Measurements from ENCODE around the gene POLR2A. TPM values are rescaled to one million over a fixed set of nuclear protein-coding genes. Genes with fewer than 3 reads are reported as not detected.
A peak's percentile ranks its signal among the peaks of the same experiment; 100 is the strongest.

The POLR2A gene
- total and polyA plus RNA-seq, 2 donors (not counting 3 experiments of a cell fraction or from before 2014, with no cell fraction given): 45.9 to 145 TPM

DNA sequence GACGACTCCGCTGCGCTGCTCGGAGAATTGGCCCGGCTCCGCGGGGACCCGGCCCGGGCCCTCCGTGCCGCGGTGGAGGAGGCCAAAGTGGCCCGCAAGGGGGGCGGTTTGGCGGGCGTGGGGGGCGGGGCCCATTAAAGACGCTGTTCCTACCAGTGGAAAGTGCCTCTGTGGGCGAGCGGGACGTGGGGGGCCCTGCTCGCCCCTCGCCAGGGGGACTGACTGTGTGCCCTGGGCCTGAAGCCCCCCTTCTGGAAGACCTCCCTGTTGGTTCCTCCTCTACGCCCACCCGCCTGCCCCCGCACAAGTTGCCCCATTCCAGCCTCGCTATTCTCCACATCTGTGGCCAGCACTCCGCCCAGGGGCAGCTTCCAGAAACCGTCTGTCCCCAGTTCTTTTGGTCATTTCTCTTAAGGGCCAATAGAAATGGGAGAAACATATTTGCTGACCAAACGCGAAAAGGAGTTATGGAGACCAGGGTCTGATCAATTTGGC, 46.8 kb upstream of the POLR2A start:
- no peak overlapping the region for H3K4me3 ChIP-seq (replicated peaks in 1 of 3; ENCODE audit: insufficient read depth in 1 of 3, low read depth in 1 of 3, low read length in 3 of 3)
- H2AFZ ChIP-seq (ENCODE audit: low read depth, low read length): no peak overlapping the region
- dilution Hi-C loops (cut with MboI; ENCODE audit: extremely low pct_ligation_motif_present, low sequenced_read_pairs) (no loop called here), intact Hi-C loops (cut with micrococcal nuclease) (loop anchor here (1.0 to 5.0 kb wide), 5 partner anchors 17 to 250 kb away; partner anchors contain the start of genes CTDNEP1, ELP5, SENP3 and TP53)
- no peaks in the 10 kb centered on the region for H3K9me1 ChIP-seq (replicated peaks; ENCODE audit: control insufficient read depth, extremely low read depth, insufficient read depth, low read length)
- H3K27ac ChIP-seq (ENCODE audit: insufficient read depth, low read depth, low read length): no peak overlapping the region
- CTCF ChIA-PET: interaction anchor here (0.9 to 4.4 kb wide), 35 partner anchors 8 to 392 kb away, joined by 3 to 70 read pairs (median 7); partner anchors contain the start of genes CHRNB1, MPDU1, NLGN2 and PLSCR3
- no peaks in the 10 kb centered on the region for H4K20me1 ChIP-seq (replicated peaks; ENCODE audit: control insufficient read depth, extremely low read depth, insufficient read depth, low read length)
- H3K9ac ChIP-seq (replicated peaks; ENCODE audit: extremely low read depth, insufficient read depth, low read length): no peak overlapping the region
- TF ChIP-seq, protein P1, sequence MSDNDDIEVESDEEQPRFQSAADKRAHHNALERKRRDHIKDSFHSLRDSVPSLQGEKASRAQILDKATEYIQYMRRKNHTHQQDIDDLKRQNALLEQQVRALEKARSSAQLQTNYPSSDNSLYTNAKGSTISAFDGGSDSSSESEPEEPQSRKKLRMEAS (IDR thresholded peaks at IDR 0.05; ENCODE audit: insufficient read depth, insufficient read length): no peak
- DNase-seq (ENCODE audit: low read depth, low spot score): no peak
- no peaks in the 10 kb centered on the region for H3K9me3 ChIP-seq (replicated peaks; ENCODE audit: control insufficient read depth, insufficient read depth, low read length)
- no peaks in the 10 kb centered on the region for H3K36me3 ChIP-seq (ENCODE audit: control insufficient read depth in 2 of 2, extremely low read depth in 1 of 2, insufficient read depth in 2 of 2, low read length in 2 of 2)
- peak overlapping the region; percentile 44 for H3K4me2 ChIP-seq (ENCODE audit: insufficient read depth, low read length)
- no TSS peak for BruUV-seq (replicated peaks)
- POLR2A ChIA-PET: interaction anchor here (0.8 to 1.7 kb wide), 4 partner anchors 8 to 47 kb away, joined by 3 to 8 read pairs (median 5); partner anchors contain the start of genes POLR2A and TMEM256
- no peak for FAIRE-seq
- peaks cover 20 to 28% of the 10 kb centered on the region in 2 experiments for H3K27me3 ChIP-seq (ENCODE audit: control insufficient read depth in 2 of 2, insufficient read depth in 2 of 2, low read length in 2 of 2)
- no peaks in the 10 kb centered on the region for H3K79me2 ChIP-seq (ENCODE audit: control insufficient read depth, insufficient read depth, low read length)
- peaks cover 23% of the 10 kb centered on the region for H3K4me1 ChIP-seq (ENCODE audit: control insufficient read depth, extremely low read depth, insufficient read depth, low read length)

DNA sequence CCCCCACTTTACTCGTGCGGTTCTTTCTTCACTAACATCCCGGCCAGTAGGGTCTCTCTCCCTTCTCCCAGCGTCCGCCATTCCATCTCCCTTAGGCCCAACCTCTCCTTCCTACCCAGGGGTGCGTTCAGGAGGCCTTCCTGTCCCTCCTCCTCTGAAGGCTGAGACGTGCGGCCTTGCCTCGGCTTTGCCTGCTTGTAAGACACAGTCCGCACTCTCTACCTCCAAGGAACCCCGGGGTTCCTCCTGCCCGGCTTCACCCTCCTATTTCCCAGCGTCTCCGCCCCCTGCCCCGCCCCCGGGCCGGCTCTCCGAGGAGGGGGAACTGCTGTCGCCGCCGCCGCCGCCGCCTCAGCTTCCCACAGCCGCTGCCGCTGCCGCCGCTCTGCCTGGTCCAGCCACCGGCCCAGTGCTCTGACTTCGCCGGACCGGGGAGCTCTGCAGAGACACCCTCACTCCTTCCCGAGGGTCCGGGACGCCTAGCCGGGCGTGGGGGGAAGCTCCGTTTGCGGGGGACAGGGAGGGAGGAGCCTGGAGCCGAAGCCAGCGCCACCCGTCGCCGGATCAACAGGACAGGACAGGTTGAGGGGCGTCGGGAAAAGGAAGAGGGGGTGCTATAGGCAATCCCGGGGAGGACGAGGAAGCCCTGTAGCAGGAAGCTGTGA, 46.1 kb upstream of the POLR2A start:
- POLR2A ChIA-PET: interaction anchor here (1.2 kb wide), 1 partner anchor 34 kb away, joined by 3 read pairs; the partner anchor contains the start of gene TMEM256

More for the DNA sequence above, 46.1 kb upstream of the POLR2A start:
- Histone ChIP-seq H3K27me3 (ENCODE audit: control insufficient read depth in 2 of 2, insufficient read depth in 2 of 2, low read length in 2 of 2) (peaks cover 20 to 28% of the 10 kb centered on the region in 2 experiments), H3K9me1 (replicated peaks; ENCODE audit: control insufficient read depth, extremely low read depth, insufficient read depth, low read length) (no peaks in the 10 kb centered on the region), H2AFZ (ENCODE audit: low read depth, low read length) (no peak overlapping the region), H3K4me3 (replicated peaks in 1 of 3; ENCODE audit: insufficient read depth in 1 of 3, low read depth in 1 of 3, low read length in 3 of 3) (peak overlapping the region in 1 of 3 experiments; percentile 23), H3K36me3 (ENCODE audit: control insufficient read depth in 2 of 2, extremely low read depth in 1 of 2, insufficient read depth in 2 of 2, low read length in 2 of 2) (no peaks in the 10 kb centered on the region), H3K4me2 (ENCODE audit: insufficient read depth, low read length) (no peak overlapping the region), H3K4me1 (ENCODE audit: control insufficient read depth, extremely low read depth, insufficient read depth, low read length) (peaks cover 23% of the 10 kb centered on the region), H3K9ac (replicated peaks; ENCODE audit: extremely low read depth, insufficient read depth, low read length) (no peak overlapping the region), H3K9me3 (replicated peaks; ENCODE audit: control insufficient read depth, insufficient read depth, low read length) (no peaks in the 10 kb centered on the region), H4K20me1 (replicated peaks; ENCODE audit: control insufficient read depth, extremely low read depth, insufficient read depth, low read length) (no peaks in the 10 kb centered on the region), H3K79me2 (ENCODE audit: control insufficient read depth, insufficient read depth, low read length) (no peaks in the 10 kb centered on the region), H3K27ac (ENCODE audit: insufficient read depth, low read depth, low read length) (no peak overlapping the region)
- DNase-seq (ENCODE audit: low read depth, low spot score) (peak; percentile 18), FAIRE-seq (no peak)
- TF ChIP-seq EZH2 (IDR thresholded peaks at IDR 0.05; ENCODE audit: borderline replicate concordance, low read depth, low read length, severe bottlenecking): peak; percentile 38
- TF ChIP-seq POLR2AphosphoS5 (IDR thresholded peaks at IDR 0.05; ENCODE audit: insufficient read depth, low read depth, low read length): no peak
- intact Hi-C loops (cut with micrococcal nuclease): loop anchor here (1.0 to 5.0 kb wide), 5 partner anchors 17 to 249 kb away; partner anchors contain the start of genes CTDNEP1, ELP5, SENP3 and TP53
- dilution Hi-C loops (cut with MboI; ENCODE audit: extremely low pct_ligation_motif_present, low sequenced_read_pairs): no loop called here
- CTCF ChIA-PET: interaction anchor here (0.7 to 4.4 kb wide), 10 partner anchors 7 to 151 kb away, joined by 3 to 70 read pairs (median 4); partner anchors contain the start of genes CHRNB1 and TMEM95
- no TSS peak for BruUV-seq (replicated peaks)

All from endothelial cell of umbilical vein (primary cell).